ENCODE measurements around the gene CNTN5.
"Not testable (repeated sequence)": the region's sequence is repeated elsewhere in the genome, so short reads cannot be mapped to it uniquely, and the experiment has no call there.

Gene CNTN5

DNA sequence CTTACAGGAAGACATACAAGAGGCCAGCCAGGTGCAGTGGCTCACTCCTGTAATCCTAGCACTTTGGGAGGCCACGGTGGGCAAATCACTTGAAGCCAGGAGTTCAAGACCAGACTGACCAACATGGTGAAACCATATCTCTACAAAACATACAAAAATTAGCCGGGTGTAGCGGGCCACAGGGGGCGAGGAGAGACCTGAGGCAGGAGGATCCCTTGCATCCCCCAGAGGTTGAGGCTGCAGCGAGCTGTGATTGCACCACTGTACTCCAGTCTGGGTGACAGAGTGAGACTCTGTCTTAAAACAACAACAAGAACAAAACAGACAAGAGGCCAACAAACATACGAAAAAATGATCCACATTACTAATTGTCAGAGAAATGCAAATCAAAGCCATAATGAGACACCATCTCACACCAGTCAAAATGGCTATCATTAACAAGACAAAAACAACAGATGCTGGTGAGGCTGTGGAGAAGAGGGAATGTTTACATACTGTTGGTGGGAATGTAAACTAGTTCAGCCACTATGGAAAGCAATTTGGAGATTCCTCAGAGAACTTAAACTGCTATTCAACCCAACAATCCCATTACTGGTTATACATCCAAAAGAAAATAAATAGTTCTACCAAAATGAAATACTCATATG is 1167.5 kb downstream of the CNTN5 start:
- H3K4me3 ChIP-seq (ENCODE audit: low read length), result no peak overlapping the region
- DNase-seq (ENCODE audit: low read depth, low spot score), result no peak

DNA sequence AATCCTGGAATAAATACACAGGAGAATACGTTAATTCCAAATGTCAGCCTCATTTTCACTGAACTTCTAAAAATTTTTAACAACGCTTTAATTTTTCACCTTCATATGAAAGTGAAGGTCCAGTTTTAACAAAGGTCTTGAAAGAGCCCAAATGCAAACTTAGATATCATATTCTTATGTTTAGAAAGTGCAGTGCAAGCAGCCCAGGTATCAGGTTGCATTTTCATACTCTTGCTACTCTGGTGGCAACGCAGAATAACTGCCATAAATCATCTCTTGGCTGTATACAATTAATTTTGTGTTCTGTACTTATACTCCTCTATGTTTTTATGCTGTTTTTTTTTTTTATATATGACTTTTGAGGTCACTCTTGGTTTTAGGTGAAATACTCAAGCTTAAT is 1169.6 kb downstream of the CNTN5 start:
- DNase-seq (ENCODE audit: low read depth, low spot score), result no peak
- H3K4me3 ChIP-seq (ENCODE audit: low read length), result no peak overlapping the region

DNA sequence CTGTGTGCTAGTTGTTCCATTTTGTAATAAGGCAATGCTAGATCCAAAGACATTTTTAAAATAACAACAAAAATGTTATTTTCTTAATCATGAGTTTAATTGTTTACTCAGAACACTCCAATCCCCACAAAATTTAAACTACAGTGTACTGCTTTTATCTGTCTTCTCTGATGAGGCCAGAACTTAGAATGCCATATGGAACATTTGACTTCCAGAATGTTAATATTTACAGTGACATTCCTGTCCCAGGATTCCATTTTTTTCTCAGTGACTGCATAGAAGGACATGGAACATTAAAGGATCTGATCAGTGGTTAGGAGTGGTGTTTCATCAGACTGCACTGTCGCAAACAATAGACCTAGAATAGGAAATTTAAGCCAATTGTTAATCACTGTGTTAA is 1171.4 kb downstream of the CNTN5 start:
- H3K4me3 ChIP-seq (ENCODE audit: low read length), result no peak overlapping the region
- no peak for DNase-seq (ENCODE audit: low read depth, low spot score)

DNA sequence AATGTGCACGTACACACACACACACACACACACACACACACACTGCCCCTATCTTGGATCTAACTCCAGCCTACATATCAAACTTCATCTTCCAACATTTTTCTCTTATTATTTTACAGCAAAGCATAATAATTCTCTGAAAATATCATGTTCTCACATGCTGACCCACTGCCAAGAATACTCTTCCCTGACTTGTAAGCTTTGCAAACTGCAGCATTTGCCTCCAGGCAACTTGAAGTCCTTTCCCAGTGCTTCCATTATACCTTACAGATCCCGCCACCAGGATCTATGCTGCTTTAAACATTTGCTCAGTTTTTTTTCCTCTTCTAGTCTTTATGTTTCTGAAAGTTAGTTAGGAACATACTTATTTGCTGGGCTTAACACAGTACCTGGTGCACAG is 1183.0 kb downstream of the CNTN5 start:
- DNase-seq (ENCODE audit: low read depth, low spot score), result no peak
- no peak overlapping the region for H3K4me3 ChIP-seq (ENCODE audit: low read length)

DNA sequence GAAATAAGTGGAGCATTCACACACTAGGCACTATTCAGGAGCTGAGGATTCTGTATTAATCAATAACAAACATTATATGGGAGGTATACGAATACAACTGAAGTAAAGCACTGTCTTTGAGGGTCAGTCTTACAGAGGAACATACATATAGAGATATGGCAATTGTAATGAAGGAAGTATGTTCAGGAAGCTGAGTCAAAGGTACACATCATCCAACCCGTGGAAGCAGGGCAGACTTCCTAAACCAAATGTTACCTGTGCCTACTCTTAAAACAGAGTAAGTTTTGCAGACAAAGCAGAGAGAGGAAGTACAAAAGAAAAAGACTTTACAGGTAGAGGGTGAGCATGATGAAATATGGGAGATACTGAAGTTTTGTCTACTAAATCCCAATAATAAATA is 1185.2 kb downstream of the CNTN5 start:
- DNase-seq (ENCODE audit: low read depth, low spot score), result no peak
- H3K4me3 ChIP-seq (ENCODE audit: low read length), result no peak overlapping the region

DNA sequence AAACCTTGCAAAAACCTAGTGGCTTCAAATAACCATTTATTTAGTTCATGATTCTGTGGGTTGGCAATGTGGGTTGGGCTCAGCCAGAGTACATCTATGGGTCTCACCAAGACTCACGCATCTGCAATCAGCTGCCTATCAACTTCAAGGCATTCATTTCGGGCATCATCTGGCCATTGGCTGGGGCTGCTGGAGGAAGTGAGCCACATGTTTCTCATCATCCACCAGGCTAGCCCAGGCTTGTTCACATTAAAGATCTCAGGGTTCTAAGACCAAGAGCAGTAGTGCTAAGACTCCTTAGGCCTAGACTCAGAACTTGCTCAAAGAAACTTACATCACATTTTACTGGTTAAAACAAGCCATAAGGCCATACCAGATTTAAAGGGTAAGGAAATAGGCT is 1187.5 kb downstream of the CNTN5 start:
- H3K4me3 ChIP-seq (ENCODE audit: low read length), result no peak overlapping the region
- DNase-seq (ENCODE audit: low read depth, low spot score), result no peak

DNA sequence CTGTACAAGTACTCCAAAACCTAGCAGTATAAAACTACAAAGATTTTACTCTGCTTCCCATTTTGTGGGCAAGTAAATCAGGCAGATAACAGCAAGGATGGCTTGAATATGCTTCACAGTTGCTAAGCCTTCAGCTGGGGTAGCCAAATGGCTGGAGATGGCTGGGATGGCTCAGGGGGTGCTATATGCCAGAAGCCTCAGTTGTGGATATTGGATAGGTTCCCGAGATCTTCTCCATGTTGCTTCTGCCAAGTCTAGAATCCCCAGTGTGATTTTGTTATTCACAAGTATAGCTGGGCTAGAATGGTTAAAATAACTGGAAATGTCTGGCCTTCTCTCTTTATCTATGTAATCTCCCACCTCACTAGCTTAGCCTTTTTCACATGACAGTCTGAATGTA is 1194.0 kb downstream of the CNTN5 start:
- no peak for DNase-seq (ENCODE audit: low read depth, low spot score)
- H3K4me3 ChIP-seq (ENCODE audit: low read length), result no peak overlapping the region

DNA sequence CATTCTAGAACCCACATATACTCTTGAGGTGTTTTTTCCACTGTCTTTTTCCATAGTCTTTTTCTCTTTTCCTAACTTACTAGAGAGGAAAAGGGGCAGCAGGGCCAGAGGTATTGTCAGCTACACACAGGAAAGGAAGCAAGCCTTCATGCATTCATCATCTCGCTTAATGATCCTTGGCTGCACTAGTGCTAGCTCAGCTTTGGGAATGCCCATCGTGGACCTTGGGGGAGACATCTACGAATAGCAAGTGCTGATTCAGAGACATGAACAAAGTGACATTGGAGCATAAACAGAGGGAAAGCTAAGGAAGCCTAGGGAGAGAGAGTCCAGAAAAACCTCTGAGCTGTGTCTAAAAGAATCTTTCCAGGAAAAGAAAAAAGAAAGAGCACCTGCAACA is 1200.1 kb downstream of the CNTN5 start:
- no peak for DNase-seq (ENCODE audit: low read depth, low spot score)
- H3K4me3 ChIP-seq (ENCODE audit: low read length), result no peak overlapping the region

DNA sequence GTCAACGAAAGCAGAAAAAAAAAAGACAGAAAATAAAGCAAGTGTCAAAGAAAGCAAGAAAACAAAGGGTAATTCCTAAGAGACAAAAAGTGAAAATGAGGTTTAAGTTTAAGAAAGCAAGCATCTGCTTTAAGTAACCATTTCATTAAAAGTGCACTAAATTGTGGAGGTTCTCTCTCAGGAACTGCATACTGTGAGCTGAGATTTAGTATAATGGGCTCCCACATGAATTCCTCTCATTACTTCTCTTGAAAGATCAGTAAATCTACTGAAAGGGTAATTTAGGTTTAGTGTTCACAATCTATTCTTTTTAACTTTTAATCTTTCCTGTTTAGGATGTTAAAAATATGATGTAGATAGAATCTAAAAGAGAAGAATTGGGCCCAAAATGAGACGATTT is 1201.0 kb downstream of the CNTN5 start:
- H3K4me3 ChIP-seq (ENCODE audit: low read length), result no peak overlapping the region
- DNase-seq (ENCODE audit: low read depth, low spot score), result no peak

DNA sequence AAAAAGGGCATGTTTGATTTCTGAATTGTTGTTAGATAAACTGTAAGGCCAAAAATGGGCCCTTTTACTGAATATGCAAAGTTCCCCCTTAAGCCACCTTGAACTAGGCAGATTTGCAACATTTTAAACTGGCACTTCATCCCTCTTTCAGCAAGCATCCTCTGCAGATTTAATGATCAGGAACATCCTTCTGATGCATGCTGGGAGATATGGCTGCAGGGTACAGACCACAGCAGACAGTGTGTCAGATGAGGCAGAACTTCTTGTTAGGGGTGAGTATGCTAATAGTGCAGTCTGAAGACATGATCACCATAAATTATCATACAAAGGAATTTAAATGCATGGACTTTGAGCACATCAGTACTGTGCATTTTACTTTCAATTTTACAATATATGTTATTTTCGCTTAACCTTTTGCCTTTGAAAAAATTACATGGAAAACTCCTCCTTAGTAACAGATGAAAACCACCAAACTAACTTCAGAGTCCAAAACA is 1203.8 kb downstream of the CNTN5 start:
- no peak overlapping the region for H3K4me3 ChIP-seq (ENCODE audit: low read length)
- DNase-seq (ENCODE audit: low read depth, low spot score), result no peak

DNA sequence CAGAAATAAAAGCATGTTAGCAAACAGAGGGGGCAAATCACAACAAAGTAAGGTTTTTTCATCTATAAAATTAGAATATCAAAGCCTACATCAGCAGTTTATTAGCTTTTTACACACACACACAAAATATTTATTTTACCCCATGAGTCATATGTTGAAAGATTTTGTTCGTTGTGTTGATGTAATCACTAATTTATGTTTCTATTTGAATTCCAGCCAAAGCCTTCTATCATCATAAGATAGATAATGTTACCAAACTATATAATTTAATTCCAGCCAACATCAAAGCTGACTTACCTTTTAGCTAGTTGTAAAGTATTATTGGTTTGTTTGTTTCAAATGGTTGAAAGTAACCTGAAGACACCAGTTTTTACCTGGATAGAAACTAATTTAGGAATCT is 1208.3 kb downstream of the CNTN5 start:
- no peak overlapping the region for H3K4me3 ChIP-seq (ENCODE audit: low read length)
- DNase-seq (ENCODE audit: low read depth, low spot score), result no peak

DNA sequence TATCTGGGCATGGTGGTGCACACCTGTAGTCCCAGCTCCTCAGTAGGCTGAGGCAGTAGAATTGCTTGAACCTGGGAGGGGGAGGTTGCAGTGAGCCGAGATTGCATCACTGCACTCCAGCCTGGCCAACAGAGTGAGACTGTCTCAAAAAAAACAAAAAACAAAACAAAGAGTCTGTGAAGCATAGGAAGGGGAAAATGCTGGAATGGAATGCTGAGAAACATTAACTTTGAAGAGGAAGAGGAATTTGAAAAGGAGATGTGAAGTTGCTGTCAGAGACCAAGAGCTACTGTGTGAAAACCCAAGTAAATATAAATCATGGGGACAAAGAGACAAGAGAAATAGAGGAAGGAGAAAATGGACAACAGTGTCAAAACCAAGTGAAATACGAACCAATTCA is 1211.3 kb downstream of the CNTN5 start:
- DNase-seq (ENCODE audit: low read depth, low spot score), result no peak

DNA sequence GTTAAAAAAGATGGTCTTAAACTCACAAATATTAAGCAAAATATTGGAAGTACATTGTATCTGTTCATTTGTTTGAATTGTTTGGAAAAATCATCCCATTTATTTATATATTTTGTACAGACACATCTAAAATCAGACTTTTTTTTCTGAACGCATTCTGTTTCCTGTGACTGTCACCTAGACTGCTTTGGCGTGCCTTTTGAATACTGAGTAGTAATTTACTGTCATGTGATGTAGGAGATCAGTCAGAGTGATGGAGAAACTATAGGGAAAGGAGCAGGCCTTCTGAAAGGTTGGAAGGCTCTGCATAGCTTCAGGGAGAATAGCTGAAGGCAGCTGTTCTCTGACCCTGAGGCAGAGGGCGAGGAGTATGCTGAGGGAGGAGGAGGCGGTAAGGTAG is 1214.3 kb downstream of the CNTN5 start:
- H3K4me3 ChIP-seq (ENCODE audit: low read length), result no peak overlapping the region
- DNase-seq (ENCODE audit: low read depth, low spot score), result no peak

More for the DNA sequence above, 1211.3 kb downstream of the CNTN5 start:
- H3K4me3 ChIP-seq (ENCODE audit: low read length), result no peak overlapping the region

DNA sequence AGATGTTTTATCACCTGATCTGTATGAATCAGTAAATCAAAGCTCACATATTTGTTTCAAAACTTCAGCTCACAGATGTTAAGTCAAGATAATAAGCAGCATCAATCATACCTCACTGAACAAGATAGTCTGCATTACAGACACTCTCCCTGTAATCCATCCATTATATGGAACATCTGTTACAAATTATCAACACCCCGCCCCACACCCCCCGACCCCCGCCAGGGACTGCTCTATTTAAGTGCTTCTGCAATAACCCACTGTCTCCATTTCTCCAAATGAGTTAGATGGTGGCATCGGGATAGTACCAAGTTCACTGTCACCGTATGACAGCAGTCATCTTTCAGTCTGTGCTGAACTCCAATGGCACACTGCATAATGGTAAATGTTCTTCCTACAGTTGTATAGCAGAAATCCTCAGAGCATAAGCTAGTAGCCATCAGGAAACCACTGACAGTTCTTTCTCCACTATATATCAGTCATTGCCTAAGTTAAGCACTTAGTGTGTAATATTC is 1219.3 kb downstream of the CNTN5 start:
- no peak for DNase-seq (ENCODE audit: low read depth, low spot score)
- no peak overlapping the region for H3K4me3 ChIP-seq (ENCODE audit: low read length)

DNA sequence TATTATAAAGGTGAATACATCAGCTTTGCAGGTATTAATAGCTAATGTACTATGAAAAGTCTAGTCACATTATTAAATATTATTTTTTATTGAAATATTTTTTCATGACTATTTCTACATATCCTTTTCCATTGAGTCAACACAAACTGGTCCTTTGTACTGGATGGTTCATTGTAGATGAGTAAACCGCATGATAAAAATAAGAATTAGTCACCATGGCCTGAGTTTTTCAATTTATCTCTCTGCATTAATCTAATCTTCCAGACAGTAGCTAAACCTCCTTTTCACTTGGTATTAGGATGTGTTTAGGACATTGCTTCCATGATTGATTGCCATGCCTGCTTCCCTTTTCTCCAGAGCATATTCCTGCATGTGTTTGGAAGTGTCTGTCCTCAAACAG is 1227.0 kb downstream of the CNTN5 start:
- H3K4me3 ChIP-seq (ENCODE audit: low read length), result no peak overlapping the region
- no peak for DNase-seq (ENCODE audit: low read depth, low spot score)

DNA sequence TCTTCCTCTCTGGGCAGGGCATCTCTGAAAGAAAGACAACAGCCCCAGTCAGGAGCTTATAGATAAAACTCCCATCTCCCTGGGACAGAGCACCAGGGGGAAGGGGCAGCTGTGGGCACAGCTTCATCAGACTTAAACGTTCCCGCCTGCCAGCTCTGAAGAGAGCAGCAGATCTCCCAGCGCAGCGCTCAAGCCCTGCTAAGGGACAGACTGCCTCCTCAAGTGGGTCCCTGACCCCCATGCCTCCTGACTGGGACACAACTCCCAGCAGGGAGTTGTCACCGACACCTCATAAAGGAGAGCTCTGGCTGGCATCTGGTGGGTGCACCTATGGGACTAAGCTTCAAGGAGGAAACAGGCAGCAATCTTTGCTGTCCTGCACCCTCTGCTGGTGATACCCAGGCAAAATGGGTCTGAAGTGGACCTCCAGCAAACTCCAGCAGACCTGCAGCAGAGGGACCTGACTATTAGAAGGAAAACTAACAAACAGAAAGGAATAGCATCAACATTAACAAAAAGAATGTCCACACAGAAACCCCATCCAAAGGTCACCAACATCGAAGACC is 1236.6 kb downstream of the CNTN5 start:
- DNase-seq (ENCODE audit: low read depth, low spot score); H3K4me3 ChIP-seq (ENCODE audit: low read length): not testable (repeated sequence)

DNA sequence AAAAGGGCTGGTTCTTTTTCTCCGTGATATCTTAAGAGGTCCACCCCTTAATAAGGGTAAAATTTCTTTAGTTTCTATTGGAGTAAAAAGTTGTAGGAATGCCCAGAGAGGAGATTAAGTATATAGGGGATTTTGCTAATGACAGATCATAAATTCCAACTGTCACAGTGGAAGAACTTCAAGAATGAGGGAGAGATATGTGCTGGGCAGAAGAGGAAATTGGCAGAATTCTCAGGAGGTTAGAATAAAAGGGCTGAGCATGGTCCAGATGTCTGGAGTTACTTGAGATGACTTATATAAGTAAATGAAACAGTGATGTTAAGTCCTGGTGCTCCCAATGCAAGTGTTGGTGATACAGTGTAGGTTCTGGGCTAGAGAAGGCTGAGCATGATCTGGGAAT is 1248.8 kb downstream of the CNTN5 start:
- no peak for DNase-seq (ENCODE audit: low read depth, low spot score)
- H3K4me3 ChIP-seq (ENCODE audit: low read length), result no peak overlapping the region

DNA sequence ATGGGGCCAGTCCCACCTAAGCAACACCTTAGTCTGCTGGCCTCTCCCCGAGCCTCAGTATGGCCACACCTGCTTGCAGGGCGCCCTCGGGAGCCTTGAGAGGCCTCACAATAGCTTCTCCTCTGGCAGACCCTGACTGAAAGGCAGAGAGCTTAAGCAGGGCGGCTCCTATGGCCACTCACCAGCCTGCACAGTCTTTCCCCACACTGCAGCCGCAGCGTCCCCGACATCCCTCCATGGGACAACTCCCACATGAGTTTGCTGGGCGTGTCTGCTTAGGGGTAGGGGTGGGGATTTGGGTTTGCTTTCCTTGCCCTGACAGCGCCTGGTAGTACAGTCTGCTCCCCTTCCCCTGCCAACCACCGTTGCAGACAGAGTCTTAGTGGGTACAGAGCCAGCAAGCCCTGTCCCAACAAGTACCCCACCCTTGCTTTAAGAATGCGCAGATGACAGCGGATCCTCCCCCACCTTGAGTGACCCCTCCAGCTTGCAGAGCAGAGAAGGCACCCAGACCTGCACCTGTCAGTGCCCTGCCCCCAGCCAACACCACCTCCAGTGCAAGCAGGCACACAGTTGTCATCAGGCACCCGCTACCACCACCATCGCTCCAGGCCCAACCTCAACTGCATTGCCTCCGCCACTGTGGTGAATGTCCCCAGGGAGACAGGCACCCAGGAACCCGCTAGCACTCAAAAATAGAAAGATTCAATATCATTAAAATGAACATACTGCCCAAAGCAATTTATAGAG is 1252.5 kb downstream of the CNTN5 start:
- DNase-seq (ENCODE audit: low read depth, low spot score), result no peak
- H3K4me3 ChIP-seq (ENCODE audit: low read length), result no peak overlapping the region

DNA sequence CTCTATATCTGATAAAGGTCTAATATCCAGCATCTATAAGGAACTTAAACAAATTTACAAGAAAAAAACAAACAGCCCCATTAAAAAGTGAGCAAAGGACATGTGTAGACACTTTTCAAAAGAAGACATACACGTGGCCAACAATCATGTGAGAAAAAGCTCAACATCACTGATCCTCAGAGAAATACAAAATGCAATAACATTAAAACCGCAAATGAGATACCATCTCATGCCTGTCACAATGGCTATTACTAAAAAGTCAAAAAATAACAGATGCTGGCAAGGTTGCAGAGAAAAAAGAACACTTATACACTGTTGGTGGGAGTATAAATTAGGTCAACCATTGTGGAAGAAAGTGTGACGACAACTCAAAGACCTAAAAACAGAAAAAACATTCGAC is 1253.7 kb downstream of the CNTN5 start:
- DNase-seq (ENCODE audit: low read depth, low spot score); H3K4me3 ChIP-seq (ENCODE audit: low read length): not testable (repeated sequence)

DNA sequence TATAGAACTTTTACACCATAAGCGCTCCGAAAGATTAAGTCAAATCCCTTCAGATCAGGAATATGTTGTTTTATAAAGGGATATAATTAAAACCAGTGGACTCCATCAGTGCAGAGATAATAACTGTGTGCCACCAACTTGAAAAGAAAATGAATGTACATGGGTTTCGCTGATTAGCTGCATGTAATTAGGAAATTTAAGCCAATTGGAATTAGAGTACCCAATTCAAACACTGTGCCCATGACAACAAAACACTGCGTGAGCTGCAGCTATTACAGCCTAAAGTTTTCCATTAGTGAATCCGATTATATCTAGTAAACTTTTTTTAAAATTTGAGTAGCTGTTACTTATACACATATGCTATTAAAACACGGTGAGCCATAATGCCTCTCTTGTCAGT is 1274.0 kb downstream of the CNTN5 start:
- H3K4me3 ChIP-seq (ENCODE audit: low read length), result no peak overlapping the region
- no peak for DNase-seq (ENCODE audit: low read depth, low spot score)
